SKM-1 (cell line): ENCODE results near the gene APOB.

Experiments used
- DNase-seq: peaks from one replicate; lab custom pipeline; 2025; ENCODE audit not compliant: unreplicated experiment; lab: John Stamatoyannopoulos, UW

The APOB gene

GRCh38 chr2:20953146-20953824 lies 90.6 kb downstream of the APOB start:
- DNase-seq: no peak
